Tibial nerve (tissue), 4 donors: ENCODE measurements around the gene TAF4.

Experiments used
- EP300 ChIP-seq, 2 donors: sonication (generic); formaldehyde crosslinking; IDR thresholded peaks; one replicate each; pipeline ENCODE4 v1.6.1; 2017; ENCODE audit warnings: antibody characterized with exemption in 2 of 2, mild to moderate bottlenecking in 1 of 2
- TF ChIP-seq, protein P1 (sequence below), 5 experiments: fragments of 200-600 bp in 3 of 5; fragments of 450-650 bp in 2 of 5; sonication (generic) in 3 of 5; IDR thresholded peaks; one replicate each; pipeline ENCODE4 v1.5.1; 2016 to 2019; ENCODE audit warnings: antibody characterized with exemption in 5 of 5, mild to moderate bottlenecking in 3 of 5, moderate library complexity in 2 of 5

DNA sequence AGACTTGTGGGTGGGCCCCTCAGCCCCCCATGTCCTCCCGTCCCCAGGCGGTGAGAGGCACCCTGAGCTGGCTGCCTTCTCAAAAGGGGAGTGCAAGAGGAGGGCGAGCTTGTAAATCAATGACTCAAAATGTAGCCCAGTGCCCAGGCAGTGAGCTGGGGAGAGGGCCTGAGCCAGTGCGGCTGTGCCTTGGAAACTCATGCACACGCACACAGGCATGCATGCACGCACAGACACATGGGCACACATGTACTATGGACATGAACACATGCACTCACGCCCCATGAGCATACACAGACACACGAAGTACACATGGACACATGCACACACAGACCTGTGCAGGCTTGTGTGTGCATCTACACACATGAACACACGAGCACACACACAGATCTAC is 133.5 kb downstream of the TAF4 start:
- TF ChIP-seq, protein P1, sequence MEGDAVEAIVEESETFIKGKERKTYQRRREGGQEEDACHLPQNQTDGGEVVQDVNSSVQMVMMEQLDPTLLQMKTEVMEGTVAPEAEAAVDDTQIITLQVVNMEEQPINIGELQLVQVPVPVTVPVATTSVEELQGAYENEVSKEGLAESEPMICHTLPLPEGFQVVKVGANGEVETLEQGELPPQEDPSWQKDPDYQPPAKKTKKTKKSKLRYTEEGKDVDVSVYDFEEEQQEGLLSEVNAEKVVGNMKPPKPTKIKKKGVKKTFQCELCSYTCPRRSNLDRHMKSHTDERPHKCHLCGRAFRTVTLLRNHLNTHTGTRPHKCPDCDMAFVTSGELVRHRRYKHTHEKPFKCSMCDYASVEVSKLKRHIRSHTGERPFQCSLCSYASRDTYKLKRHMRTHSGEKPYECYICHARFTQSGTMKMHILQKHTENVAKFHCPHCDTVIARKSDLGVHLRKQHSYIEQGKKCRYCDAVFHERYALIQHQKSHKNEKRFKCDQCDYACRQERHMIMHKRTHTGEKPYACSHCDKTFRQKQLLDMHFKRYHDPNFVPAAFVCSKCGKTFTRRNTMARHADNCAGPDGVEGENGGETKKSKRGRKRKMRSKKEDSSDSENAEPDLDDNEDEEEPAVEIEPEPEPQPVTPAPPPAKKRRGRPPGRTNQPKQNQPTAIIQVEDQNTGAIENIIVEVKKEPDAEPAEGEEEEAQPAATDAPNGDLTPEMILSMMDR (IDR thresholded peaks at IDR 0.05): no peak
- no peak for TF ChIP-seq EP300 (IDR thresholded peaks at IDR 0.05)
